NCI-H146 treated with DMSO at 0.1 percent for 48 hours (cell line): Measurements from ENCODE around the gene SRP68.
A peak's percentile ranks its signal among the peaks of the same experiment; 100 is the strongest.
"Not testable (repeated sequence)": the region's sequence is repeated elsewhere in the genome, so short reads cannot be mapped to it uniquely, and the experiment has no call there.

Experiments used
- DNase-seq: peaks from one replicate; lab custom pipeline; 2025; ENCODE audit not compliant: unreplicated experiment; lab: John Stamatoyannopoulos, UW

Gene SRP68

DNA sequence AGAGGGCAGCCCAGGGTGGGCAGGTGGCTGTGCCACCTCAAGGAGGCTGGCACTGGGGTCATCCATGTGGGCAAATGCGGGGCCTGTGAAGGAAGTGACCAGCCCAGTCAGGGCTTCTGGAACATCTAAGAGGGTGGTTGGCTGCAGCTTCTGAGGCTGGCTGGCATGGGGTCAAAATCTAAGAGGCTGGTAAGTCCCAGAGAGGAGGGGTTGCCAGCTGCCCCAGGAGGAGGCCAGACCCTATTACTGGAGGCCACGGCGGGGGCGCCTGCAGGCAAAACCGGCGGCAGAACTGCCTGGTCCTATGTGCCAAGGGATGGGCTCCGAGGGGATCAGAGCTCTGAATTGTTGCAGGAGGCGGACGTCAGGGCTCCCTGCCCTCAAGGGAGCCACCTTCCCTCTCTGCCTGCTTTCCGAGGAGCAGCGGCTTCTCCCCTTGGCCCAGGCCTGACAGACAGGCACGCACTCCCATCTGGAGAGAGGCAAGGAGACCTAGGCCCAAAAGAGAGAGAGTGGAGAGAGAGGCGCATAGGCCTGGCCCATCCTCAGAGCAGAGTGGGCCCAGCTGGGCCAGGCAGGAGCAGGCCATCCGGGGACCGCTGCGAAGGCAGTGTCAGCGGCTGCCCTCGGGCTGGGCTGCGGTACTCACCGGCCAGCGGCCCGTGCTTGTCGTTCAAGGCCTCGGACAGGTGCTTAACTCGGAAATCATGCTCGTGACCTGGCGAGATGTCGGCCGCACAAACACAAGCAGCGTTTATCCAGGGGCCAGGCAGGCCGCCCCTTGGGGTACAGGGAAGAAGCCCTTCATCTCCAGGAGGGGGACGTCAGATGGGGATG is 17.6 kb upstream of the SRP68 start:
- DNase-seq, result no peak

DNA sequence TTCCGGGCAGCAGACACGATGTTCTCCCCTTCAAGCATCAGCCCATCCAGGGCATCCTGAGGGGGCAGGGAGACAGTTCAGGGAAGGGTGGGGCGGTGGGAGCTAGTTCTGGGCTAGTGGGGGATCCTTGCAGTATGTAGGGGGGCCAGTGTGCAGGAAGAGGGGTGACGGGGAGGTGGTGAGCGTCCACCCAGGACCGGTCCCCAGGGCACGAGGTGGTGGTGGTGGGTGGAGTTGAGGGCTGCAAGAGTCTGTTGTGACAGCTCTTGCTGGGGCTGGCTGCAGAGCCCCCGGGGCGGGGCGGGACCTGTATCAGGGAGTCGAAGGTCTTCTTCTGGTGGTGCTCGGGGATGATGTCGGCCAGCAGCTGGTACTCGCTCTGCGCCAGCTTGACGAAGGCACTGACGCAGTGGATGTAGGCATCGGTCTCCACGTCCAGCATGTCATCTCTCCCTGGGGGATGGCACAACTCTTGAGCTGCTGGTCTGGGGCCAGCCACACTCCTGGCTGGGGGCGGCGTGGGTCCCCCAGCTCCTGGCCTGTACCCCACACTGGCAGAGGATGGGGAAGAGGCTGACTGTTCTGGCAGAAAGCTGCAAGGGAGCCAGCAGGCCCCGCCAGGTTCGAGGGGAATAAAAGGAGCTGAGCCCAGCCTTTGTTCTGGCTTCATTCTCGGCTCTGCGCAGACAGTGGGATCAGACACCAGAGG is 16.7 kb upstream of the SRP68 start:
- DNase-seq, result no peak

DNA sequence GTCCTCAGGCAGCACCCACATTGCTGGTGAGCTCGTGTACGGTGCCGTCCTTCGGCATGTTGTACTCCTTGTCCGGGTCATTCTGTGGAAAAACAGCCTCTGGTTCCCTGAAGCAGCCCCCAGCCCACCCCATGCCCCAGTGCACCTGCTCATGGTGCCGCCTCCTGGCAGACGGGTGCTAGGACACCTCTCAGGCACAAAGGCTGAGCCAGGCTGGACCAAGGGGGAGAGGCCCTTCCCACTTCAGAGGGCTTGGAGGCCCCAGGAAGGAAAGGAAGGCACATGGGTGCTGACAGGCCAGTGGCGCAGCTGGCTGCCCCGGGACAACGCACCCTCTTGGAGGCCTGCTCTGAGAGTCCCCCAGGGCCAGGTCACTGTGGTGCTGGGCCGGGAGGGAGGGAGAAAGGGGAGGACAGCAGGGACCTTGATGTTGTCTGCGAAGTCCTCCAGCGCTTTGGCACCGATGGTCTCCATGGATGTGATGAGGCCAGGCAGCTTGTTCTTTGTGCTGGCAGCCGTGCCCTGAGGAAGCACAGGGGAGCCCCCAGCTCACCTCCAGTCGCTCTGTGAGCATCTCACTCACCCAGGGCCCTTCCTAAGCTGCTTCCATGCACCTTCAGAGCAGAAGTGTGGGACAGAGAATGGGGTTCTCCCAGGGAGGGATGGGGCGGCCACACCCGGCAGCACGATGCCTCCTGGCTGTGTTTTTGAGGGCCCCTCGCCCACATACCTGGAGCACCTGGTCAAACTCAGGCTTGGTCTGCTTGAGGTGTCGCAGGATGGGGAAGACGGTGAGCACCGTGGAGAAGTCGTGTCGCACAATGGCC is 15.9 kb upstream of the SRP68 start:
- no peak for DNase-seq

DNA sequence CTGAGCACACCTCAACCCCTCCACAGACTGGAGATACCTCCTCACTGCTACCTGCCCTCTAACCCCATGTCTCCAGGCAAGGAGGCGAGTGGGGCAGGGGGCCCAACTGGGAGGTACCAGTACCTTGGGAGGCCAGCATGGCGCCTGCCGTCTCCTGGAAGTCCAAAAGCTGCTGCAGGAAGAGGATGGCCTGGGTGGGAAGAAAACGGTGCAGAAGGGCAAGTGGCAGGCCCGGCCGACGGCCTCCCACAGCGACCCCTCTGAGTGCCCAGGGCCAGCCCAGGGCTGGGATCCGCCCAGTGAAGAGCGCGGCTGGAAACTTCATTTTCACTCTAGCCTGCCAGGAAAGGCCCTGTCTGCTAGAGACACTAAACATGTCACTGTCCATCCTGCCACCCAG is 15.2 kb upstream of the SRP68 start:
- DNase-seq, result no peak

DNA sequence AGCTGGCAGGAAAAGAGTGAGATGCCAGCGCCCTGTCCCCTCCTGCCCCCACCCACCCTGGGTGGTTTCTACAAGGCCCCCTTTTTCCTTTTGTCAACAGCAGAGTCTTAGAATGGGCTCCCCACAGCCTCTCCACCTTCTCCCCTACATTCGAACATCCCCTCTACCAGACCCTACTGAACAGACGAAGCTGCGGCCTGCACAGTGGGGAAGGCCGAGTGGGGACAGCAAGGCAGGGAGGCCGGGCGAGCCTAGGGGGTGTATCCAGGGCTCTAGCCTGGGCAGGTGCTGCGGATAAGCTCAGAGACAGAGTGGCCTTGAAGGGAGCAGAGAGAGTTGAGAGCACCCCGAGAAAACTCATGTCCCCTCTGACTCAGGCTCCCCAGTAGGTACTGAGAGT is 14.1 kb upstream of the SRP68 start:
- DNase-seq, result no peak

DNA sequence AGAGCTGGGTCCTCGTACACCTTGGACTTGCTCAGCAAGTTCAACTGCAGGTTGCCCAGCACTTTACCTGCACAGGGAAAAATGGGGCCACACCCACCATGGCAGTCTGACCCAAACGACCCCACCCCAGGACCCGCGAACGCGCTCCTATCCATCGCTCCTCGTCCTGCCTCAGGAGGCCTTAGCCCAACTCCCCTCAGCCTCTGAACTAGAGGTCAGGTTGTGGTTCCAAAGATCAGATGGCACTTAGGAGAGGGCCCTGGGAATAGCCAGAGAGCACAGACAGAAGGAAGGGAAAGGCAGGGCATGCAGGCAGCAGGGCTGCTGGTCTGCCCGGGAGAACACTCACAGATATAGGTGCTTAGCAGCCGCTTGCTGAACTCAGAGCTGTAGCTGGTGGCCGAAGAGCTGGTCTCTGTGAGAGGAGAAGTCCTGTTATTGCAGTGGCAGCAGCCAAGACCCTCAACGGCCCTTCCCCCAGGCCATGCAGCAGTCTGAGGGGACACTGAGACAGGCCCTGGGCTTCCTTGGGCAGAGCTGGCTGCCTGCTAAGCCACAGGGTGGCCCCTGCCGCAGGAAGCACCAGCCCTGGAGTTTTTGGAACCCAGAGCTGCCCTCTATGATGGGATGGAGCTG is 13.5 kb upstream of the SRP68 start:
- no peak for DNase-seq

DNA sequence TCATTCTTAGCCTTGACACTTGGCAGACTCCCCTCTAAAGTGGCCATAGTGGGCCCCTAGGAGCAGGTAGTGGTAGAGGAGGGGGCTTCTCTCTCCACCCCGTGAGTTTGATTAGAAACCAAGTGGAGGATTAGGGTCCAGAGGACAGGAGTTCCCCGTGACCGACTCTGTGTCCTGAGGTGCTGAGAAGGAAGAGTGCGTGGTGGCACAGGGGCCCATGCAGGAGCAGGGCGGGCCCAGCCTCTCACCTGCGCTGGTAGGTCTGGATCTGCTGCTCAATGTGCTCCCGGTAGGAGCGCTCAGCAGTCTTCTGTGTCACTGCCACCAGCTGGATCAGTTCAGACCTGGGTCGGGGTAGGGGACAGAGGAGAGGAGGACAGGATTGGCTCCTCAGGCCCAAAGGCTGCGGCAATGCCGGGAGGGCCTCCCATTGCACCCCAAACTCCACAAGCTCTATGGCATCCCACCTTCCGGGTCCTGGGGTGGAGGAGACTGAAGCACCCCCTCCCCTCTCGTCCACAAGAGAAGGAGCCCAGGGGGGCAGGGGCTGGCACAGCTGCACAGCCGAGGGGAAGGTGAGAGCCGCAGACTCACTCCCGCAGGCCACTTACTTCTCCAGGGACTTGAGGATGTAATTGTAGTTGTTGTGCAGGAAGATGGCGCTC is 12.9 kb upstream of the SRP68 start:
- no peak for DNase-seq

DNA sequence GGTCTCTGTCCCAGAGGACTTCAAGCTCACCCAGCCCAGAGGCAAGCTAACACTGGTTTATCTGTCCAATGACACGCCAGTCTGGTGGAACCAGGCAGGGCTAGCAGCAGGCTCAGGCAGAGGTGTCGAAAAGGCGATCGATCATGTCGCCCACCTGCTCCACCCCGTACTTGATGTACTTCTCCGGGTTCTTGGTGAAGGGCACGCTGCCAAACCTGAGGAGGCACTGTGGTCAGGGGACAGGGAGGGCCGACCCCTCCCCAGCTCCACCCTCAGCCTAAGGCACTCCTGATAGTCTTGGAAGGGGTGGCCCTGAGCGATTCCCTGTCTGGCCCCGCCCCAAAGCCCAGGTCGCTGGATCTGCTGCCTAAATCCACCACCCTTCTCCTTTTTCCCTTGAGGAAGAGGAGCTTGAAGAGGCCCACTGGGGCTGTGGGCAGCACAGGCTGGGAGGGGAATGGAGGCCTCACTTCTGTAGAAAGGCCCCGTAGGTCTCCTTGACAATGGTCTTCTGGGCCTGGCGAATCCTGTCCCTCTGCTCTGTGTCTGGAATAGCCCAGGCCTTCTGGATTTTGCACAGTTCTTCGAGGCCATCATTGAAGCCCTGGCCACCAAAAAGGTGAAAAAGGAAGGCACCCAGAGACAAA is 11.3 kb upstream of the SRP68 start:
- DNase-seq, result no peak

DNA sequence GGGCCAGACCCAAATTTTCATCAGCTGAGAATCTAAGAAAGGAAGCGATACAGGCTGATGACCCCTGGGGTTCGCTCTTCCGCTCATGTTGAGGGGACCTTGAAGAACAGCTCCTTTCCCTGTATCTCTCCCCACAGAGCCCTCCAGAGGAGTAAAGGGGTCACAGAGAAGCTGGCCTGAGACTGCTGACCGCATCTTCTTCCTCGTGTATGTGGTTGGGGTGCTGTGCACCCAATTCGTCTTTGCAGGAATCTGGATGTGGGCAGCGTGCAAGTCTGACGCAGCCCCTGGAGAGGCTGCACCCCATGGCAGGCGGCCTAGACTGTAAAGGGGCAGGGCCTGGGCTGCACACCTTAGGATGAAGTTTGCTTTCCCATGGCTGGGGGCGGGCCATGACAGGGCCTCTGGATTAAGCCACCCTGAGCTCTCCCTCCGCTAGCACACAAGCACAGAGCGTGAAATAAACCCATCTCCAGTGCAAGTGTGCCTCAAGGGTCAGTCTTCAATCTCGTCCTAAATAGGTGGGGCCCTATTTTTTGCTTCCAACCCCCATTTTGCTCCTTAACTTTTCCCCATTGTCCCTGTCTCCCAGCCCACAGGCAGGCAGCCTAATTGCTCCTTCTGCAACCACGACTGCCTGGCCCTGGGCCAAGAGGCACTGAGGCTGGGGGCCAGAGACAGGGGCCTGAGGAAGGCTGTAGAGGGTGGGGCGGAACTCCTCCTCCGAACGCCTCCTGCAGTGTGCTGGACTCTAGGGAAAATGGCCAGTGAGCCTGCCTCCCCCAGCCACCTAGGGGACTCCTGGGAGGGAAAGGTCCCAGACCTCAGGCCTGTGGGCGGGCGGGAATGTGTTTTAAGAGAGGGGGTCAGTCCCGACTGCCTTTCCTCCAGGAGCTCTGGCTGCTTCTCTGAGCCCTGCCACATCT is 10.3 kb upstream of the SRP68 start:
- DNase-seq, result no peak

DNA sequence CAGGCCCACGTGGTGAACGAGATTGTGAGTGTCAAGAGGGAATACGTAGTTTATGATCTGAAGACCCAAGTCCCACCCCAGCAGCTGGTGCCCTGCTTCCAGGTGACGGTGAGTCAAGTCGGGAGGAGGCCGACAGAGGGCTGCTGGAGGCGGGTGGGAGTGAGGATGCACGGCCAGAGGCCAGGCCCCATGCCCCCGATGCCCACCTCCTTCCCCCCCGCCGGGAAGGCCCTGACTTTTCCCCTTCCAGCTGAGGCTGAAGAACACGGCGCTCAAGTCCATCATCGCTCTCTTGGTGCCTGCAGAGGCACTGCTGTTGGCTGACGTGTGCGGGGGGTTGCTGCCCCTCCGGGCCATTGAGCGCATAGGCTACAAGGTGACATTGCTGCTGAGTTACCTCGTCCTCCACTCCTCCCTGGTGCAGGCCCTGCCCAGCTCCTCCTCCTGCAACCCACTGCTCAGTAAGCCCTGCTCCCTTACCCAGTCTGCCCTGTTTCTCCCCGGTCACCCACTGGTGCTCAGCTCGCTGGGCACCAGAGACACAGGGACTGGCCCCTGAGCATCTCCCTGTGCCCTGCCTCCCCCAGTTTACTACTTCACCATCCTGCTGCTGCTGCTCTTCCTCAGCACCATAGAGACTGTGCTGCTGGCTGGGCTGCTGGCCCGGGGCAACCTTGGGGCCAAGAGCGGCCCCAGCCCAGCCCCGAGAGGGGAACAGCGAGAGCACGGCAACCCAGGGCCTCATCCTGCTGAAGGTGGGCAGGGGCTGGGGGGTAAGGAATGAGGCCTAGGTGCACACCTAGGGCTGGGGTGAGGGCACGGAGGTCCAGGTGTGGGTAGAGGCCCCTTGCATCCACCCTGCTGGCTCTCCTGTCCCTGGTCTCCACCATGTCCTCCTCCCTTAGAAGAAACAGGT is 9.2 kb upstream of the SRP68 start:
- no peak for DNase-seq

DNA sequence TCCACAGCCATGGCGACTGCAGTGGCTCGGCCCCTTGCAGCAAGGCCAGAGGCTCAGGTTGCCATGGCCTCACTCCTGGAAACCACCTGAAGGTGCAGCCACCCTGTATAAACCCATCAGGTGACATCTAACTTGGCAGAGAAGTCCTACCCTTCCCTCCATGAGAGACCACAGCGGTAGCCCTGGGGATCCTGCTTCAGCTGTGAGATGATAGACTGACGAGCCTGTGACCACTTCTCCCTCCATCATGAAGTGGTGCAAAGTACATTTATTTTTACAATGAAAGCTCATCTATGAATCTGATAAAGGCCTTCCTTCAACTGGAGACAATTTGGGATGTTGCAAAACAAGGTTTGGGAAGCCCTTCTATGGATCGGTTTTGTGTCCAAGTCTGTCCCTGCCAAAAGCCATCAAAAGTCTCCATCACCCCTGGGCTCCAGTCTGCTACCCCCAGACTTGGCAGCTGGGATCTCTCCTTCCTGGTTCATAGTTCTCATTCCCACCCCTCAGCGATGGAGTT is 8.5 kb upstream of the SRP68 start:
- no peak for DNase-seq

DNA sequence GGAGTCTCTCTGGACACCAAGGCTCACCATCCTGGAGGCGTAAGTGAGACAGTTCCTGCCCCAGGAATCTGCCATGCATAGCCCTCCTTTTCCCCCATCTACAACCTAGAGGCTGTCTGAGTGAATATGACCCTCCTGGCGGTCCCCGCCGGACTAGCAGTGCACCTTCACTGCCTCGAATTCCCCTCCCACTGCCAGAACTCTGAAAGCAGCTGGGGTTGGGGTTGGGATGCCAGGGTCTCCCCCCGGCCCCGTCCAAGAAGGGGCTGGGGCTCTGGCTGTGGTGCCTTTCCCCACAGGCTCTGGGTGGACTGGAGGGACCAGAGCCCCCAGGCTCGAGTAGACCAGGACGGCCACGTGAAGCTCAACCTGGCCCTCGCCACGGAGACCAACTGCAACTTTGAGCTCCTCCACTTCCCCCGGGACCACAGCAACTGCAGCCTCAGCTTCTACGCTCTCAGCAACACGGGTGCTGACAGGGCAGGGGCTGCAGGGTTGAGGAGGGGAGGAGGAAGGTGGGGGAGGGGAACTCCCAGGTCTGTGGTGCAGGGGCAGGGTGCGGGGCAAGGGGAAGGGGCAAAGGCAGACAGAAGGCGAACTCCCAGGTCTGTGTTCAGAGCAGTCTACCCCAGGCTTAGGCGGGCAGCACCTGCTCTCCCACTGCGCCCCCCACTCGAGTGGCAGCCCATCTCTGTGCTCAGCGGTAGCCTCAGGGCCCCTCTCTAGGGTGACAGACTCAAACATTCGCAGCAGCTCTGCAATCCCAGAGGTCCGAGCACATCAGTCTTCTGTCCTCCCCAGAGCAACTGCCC is 7.8 kb upstream of the SRP68 start:
- DNase-seq, result no peak

DNA sequence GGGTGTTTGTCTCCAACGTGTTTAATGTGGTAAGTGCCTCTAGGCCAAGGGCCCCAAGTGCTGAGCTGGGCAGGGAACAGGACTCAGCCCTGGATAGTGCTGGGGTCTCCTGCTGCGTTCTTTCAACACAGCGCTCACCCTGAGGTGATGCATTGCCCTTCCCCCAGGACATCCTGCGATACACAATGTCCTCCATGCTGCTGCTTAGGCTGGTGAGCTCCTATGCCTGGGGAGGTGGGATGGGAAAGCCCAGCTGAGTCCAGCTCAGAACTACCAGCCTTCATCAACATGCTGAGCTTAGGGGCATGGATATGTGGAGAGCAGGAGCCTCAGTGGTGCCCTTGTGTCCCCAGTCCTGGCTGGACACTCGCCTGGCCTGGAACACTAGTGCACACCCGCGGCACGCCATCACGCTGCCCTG is 7.2 kb upstream of the SRP68 start:
- DNase-seq, result peak; percentile 17

DNA sequence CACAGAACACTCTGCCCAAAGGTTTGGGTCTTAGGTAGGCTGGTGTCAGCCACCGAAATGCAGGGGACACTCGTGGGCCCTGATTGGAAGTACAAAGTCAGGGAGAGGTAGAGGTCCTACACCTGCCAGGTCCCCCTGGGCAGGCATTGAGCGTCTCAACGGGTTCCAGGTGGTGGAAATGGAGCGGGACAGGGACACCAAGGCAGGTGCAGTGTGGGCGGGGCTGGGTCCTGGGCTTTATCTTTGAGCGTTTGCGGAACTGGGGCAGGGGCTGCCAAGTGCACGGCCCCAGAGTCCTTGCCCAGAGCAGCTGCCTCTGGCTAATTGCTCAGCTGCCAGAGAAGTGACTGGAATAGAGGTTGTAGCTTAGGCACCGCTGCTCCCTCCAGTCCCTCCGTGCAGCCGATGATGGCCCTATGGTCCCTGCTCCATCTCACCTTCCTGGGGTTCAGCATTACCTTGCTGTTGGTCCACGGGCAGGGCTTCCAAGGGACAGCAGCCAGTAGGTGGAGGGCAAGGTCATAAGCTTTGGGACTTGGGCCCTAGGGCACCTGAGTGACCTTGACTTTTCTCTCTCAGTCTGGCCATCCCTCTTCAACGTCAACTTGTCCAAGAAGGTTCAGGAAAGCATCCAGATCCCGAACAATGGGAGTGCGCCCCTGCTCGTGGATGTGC is 6.7 kb upstream of the SRP68 start, which contains the start of gene ZACN:
Gene ZACN (plus strand): TSS at position 323 of the 675 bp plus-strand sequence. CDS start 83 bp downstream, at position 406.
- DNase-seq, result peak; percentile 11

DNA sequence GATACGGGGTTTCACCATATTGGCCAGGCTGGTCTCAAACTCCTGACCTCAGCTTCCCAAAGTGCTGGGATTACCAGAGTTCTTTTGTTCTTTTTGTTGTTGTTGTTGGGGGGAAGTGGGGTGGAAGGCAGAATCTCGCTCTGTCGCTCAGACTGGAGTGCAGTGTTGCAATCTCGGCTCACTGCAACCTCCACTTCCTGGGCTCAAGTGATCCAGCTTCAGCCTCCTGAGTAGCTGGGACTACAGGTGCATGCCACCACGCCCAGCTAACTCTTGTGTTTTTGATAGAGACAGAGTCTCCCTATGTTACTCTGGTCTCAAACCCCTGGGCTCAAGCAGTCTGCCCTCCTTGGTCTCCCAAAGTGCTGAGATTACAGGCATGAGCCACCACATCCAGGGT is 6.1 kb upstream of the SRP68 start:
- DNase-seq, result not testable (repeated sequence)

DNA sequence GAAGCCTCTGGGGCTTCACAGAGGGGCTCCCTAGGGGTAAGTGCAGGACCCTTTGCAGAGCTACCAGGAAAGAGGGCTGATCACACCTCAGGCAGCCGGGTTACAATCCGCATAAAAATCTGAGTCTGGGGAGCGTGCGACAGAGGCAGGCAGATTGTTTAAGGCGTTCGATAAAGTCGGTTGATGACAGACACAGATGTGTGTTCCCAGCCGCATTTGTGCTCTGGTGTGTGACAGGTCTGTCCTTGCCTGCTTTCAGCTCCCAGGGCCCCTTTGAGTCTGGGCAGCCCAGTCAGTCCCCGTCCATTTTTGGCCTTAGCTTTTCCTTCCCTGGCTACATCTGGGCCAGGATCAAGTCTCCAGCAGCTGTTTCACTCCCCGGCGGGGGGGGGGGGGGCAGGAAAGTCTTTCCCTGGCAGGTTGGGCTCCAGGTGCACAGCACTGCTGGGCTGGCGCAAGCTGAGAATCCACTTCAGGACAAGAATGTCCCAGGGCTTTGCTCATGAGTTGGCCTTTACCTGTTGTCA is 5.3 kb upstream of the SRP68 start:
- DNase-seq, result no peak
